ENCODE results near the gene TSPAN32. TPM values are rescaled to one million over a fixed set of nuclear protein-coding genes. Genes with fewer than 3 reads are reported as not detected.

Gene TSPAN32
- total RNA-seq, 1 experiment from 2014 or later: not detected

DNA sequence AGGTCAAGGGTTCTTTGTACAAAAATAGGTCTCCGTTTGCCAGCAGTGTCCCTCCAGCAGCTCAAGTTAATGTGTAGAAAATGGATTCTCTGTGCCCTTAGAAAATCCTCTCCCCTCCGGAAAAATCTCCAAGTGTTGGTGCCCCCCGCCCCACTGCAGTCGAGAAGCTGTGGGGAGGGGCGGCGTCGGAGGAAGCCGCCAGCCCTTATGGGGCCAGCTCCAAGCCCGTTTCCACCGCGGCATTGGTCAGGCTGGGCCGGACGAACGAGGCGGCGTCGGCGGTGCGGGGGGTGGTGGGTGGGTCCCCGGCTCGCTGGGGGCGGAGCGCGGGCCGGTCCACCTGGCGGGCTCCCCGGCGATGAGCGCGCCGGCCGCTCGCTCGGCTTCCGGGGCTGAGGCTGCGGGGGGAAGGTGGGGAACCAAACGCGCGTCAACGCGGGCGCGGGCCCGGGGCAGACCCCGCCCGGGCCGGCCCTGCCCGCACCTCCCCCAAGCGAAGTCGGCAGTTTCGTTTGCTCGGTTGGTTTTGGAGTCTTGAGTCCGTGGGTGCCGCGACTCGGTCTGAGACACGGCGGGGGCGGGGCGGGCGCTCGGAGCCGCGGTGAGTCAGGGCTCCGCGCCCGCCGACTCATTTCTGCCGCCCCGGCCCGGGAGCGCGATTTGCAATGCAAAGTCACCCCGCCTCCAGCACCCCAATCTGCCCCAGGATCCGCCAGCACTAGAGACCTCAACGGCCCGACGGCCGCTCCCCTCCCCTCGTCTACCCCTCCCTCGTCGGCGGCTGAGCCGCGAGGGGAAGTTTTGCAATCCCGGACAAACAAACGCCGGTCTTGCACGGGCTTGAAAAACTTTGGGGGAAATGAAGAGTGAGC, 32.8 kb upstream of the TSPAN32 start:
- ATAC-seq (peak; percentile 78), DNase-seq (ENCODE audit: low read depth, low spot score) (no peak)
- ChIA-PET CTCF (interaction anchor here (0.6 kb wide), 1 partner anchor 10 kb away, joined by 3 read pairs; no protein-coding TSS in a partner anchor), POLR2A (no interaction called here)
- Histone ChIP-seq H3K27me3 (ENCODE audit: control insufficient read depth, insufficient read depth, low read length) (peaks cover 5% of the 10 kb centered on the region), H3K4me3 (ENCODE audit: low read depth in 2 of 2, low read length in 2 of 2) (peak overlapping the region; percentile 49 to 66), H3K36me3 (ENCODE audit: control insufficient read depth, insufficient read depth, low read length) (no peaks in the 10 kb centered on the region), H3K4me1 (ENCODE audit: control insufficient read depth, insufficient read depth, low read length) (no peaks in the 10 kb centered on the region), H3K27ac (ENCODE audit: low read length) (no peak overlapping the region), H3K9me3 (ENCODE audit: control insufficient read depth, insufficient read depth, low read depth, low read length) (no peaks in the 10 kb centered on the region)
- intact Hi-C loops (cut with micrococcal nuclease; ENCODE audit: unreplicated experiment): no loop called here
- no TSS peak for BruUV-seq (replicated peaks)
- in situ Hi-C loops (cut with HindIII; ENCODE audit: low pct_unique_long_range_greater_than_20kb, low sequenced_read_pairs): no loop called here
- TF ChIP-seq TCF7L2 (IDR thresholded peaks at IDR 0.05; ENCODE audit: low read depth, low read length): no peak
- TF ChIP-seq POLR2AphosphoS5 (IDR thresholded peaks at IDR 0.05; ENCODE audit: low read depth, low read length): no peak

DNA sequence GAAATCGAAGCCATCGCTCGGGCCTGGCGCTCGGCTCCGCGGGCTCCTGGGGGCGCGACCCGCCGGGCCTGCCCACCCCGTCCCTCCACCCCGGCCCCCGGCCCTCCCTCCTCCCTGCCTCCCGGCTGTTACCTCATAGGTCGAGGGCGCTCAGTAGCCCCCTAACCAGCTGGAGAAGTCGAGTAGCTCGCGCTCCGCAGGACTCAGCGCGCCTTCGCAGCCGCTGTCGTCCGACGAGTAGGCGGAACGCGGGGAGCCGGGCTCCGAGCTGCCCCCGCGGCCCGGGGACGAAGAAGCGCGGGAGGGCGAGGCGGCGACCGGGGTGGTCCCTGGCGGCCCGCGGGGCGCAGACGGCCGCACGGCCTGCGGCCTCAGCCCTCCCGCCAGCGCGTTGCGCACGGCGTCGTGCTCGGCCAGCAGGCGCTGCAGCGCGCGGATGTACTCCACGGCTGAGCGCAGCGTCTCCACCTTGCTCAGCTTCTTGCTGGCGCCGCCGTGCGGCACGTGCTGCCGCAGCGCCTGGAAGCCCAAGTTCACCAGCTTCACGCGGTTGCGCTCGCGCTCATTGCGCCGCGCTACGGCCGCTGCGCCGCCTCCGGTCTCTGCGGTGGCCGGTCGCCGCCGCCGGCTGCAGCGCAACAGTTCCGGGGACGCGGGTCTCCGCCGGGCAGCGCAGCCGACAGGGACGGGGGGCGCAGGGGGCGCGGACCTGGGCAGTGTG, 32.1 kb upstream of the TSPAN32 start:
- in situ Hi-C loops (cut with HindIII; ENCODE audit: low pct_unique_long_range_greater_than_20kb, low sequenced_read_pairs): no loop called here
- DNase-seq (ENCODE audit: low read depth, low spot score) (no peak), ATAC-seq (no peak)

DNA sequence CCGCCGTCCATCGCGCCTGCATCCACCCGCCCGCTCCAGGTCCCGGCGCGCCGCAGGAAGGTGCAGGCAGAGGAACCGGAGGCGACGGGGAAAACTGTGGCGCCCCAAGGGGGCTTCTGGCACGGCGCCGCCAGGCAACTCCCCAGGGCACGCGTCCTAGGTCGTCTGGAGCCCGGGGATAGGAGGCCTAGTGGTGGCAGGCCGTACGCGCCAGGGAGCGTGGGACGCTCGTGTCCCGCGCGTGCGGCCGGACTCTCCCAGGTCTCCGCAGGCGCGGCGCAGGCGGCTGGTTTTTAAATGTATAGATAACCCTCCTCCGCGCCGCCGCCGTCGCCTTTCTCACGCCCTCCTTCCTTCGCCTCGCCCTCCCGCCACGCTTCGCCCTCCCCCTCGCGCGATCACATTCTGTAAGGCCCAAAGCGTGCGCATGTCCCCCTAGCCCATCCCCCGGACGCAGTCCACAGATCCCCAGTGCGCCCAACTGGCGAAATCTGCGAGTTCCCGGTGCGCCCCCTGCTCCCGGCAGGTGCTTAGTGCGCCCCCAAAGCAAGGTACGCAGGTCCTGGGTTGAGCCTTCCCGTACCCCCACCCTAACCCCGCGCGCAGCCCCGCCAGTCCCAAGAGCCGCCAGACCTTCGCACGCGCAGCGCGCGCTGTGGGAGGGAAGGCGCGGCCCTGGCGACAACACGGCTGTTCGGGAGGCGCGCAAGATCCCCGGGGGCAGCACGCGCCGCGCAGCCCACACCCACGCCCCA, 31.3 kb upstream of the TSPAN32 start, which contains the start of gene ASCL2:
Gene ASCL2, minus strand, starts transcription at position 267 of the 755 bp plus-strand sequence. Its CDS starts 256 bp downstream, at position 11.
- no TSS peak for BruUV-seq (replicated peaks)
- CTCF ChIA-PET: no interaction called here
- Histone ChIP-seq H3K9me3 (ENCODE audit: control insufficient read depth, insufficient read depth, low read depth, low read length) (no peaks in the 10 kb centered on the region), H3K36me3 (ENCODE audit: control insufficient read depth, insufficient read depth, low read length) (no peaks in the 10 kb centered on the region), H3K4me3 (ENCODE audit: low read depth in 2 of 2, low read length in 2 of 2) (peak within 1 kb of the TSS; percentile 49 to 66), H3K27me3 (ENCODE audit: control insufficient read depth, insufficient read depth, low read length) (peaks cover 5% of the 10 kb centered on the region), H3K4me1 (ENCODE audit: control insufficient read depth, insufficient read depth, low read length) (no peaks in the 10 kb centered on the region), H3K27ac (ENCODE audit: low read length) (no peak within 1 kb of the TSS)
- no peak for DNase-seq (ENCODE audit: low read depth, low spot score)
- intact Hi-C loops (cut with micrococcal nuclease; ENCODE audit: unreplicated experiment): no loop called here
- POLR2A ChIA-PET: no interaction called here
- TF ChIP-seq POLR2AphosphoS5 (IDR thresholded peaks at IDR 0.05; ENCODE audit: low read depth, low read length) (no peak), SIN3A (IDR thresholded peaks at IDR 0.05; ENCODE audit: borderline replicate concordance, insufficient read depth, low read depth, low read length) (no peak), TCF7L2 (IDR thresholded peaks at IDR 0.05; ENCODE audit: low read depth, low read length) (no peak)
- TF ChIP-seq, protein P1, sequence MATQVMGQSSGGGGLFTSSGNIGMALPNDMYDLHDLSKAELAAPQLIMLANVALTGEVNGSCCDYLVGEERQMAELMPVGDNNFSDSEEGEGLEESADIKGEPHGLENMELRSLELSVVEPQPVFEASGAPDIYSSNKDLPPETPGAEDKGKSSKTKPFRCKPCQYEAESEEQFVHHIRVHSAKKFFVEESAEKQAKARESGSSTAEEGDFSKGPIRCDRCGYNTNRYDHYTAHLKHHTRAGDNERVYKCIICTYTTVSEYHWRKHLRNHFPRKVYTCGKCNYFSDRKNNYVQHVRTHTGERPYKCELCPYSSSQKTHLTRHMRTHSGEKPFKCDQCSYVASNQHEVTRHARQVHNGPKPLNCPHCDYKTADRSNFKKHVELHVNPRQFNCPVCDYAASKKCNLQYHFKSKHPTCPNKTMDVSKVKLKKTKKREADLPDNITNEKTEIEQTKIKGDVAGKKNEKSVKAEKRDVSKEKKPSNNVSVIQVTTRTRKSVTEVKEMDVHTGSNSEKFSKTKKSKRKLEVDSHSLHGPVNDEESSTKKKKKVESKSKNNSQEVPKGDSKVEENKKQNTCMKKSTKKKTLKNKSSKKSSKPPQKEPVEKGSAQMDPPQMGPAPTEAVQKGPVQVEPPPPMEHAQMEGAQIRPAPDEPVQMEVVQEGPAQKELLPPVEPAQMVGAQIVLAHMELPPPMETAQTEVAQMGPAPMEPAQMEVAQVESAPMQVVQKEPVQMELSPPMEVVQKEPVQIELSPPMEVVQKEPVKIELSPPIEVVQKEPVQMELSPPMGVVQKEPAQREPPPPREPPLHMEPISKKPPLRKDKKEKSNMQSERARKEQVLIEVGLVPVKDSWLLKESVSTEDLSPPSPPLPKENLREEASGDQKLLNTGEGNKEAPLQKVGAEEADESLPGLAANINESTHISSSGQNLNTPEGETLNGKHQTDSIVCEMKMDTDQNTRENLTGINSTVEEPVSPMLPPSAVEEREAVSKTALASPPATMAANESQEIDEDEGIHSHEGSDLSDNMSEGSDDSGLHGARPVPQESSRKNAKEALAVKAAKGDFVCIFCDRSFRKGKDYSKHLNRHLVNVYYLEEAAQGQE (IDR thresholded peaks at IDR 0.05; ENCODE audit: insufficient read depth in 1 of 2, low read depth in 2 of 2, low read length in 1 of 2): no peak
- TF ChIP-seq, protein P2, sequence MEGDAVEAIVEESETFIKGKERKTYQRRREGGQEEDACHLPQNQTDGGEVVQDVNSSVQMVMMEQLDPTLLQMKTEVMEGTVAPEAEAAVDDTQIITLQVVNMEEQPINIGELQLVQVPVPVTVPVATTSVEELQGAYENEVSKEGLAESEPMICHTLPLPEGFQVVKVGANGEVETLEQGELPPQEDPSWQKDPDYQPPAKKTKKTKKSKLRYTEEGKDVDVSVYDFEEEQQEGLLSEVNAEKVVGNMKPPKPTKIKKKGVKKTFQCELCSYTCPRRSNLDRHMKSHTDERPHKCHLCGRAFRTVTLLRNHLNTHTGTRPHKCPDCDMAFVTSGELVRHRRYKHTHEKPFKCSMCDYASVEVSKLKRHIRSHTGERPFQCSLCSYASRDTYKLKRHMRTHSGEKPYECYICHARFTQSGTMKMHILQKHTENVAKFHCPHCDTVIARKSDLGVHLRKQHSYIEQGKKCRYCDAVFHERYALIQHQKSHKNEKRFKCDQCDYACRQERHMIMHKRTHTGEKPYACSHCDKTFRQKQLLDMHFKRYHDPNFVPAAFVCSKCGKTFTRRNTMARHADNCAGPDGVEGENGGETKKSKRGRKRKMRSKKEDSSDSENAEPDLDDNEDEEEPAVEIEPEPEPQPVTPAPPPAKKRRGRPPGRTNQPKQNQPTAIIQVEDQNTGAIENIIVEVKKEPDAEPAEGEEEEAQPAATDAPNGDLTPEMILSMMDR (IDR thresholded peaks at IDR 0.05): no peak
- no peak for ATAC-seq
- in situ Hi-C loops (cut with HindIII; ENCODE audit: low pct_unique_long_range_greater_than_20kb, low sequenced_read_pairs): no loop called here

More for the DNA sequence above, 32.1 kb upstream of the TSPAN32 start:
- no peak for TF ChIP-seq SIN3A (IDR thresholded peaks at IDR 0.05; ENCODE audit: borderline replicate concordance, insufficient read depth, low read depth, low read length)
- TF ChIP-seq, protein P1 (IDR thresholded peaks at IDR 0.05; ENCODE audit: insufficient read depth in 1 of 2, low read depth in 2 of 2, low read length in 1 of 2): no peak
- Histone ChIP-seq H3K4me3 (ENCODE audit: low read depth in 2 of 2, low read length in 2 of 2) (peak overlapping the region; percentile 49 to 66), H3K4me1 (ENCODE audit: control insufficient read depth, insufficient read depth, low read length) (no peaks in the 10 kb centered on the region), H3K27ac (ENCODE audit: low read length) (no peak overlapping the region), H3K36me3 (ENCODE audit: control insufficient read depth, insufficient read depth, low read length) (no peaks in the 10 kb centered on the region), H3K27me3 (ENCODE audit: control insufficient read depth, insufficient read depth, low read length) (peaks cover 5% of the 10 kb centered on the region), H3K9me3 (ENCODE audit: control insufficient read depth, insufficient read depth, low read depth, low read length) (no peaks in the 10 kb centered on the region)
- CTCF ChIA-PET: no interaction called here
- no TSS peak for BruUV-seq (replicated peaks)
- intact Hi-C loops (cut with micrococcal nuclease; ENCODE audit: unreplicated experiment): no loop called here
- POLR2A ChIA-PET: no interaction called here
